HG03060 (cell line): ENCODE results near the gene REG4.
"Not testable (repeated sequence)": the region's sequence is repeated elsewhere in the genome, so short reads cannot be mapped to it uniquely, and the experiment has no call there.

Experiments used
- ATAC-seq: cut with Tn5 transposase; IDR thresholded peaks from one replicate; pipeline ENCODE4 v1.9.1; 2021; ENCODE audit warnings: low read depth, moderate number of reproducible peaks; ENCODE audit not compliant: unreplicated experiment

Gene REG4

DNA sequence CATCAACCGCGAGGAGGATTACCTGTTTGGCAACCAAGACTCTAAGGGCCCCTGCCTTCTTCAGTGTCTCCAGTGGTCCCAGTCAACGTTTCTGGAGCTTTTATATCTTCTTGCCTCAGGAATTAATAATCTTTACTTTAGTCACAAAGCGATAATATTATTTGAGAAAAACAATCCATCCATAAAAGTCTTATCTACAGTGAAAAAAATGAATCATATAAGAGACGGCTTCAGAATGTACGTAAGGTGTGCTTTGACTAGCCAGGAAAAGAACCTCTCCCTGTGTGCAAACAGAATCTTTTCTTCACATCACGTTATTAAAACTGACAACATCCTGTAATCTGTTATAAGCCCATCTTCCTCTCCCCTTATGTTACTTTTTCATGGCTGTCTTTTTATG lies at the start of gene REG4:
TSS of gene REG4 (minus strand) at position 74 of the 400 bp plus-strand sequence. CDS start 2,691 bp downstream, outside the sequence.
- ATAC-seq = no peak

DNA sequence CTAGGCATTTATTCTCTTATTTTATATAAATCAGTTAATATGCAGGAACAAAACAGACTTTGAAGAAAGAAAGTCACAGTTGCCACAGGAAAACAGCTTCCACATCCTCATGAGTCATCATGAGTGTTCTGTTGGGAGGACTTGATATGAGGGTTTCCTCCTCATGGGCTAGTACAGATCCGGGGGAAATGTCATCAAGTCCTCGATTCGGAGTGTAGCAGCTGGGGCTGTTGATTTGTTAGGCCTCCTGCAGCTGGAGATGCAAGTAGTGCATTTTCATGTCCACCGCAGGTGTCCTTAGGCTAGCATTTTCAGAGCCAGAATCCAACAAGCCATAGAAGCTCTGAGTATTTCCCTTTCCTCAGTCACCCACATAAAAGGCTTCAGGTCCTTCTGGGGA lies 48.4 kb upstream of the REG4 start:
- no peak for ATAC-seq

DNA sequence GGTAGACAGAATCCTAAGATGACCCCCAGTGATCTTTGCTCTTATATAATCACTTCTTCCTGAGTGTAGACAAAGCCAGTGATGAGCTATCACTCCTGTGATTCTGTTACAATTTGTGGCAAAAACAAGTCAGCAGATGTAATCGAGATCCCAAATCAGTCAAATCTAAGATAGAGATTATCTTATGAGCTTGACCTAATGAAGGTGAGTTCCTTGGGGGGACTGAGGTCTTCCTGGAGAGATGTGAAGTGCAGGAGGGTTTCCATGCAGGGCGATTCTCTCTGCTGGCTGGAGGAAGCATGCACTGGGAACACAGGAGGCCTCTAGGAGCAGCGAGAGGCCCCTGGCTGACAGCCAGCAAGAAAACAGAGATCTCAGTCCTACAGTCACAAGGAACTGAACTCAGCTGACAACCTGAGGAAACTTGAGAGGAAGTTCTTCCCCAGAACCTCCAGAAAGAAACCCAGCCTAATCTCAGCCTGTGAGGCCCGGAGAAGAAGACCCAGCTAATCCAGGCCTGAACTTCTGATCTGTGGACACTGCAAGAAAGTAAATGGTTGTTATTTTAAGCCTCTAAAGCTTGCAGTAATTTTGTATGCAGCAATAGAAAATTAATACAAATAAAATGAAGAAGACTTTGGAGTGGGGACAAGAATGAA lies 47.4 kb upstream of the REG4 start:
- not testable (repeated sequence) for ATAC-seq

DNA sequence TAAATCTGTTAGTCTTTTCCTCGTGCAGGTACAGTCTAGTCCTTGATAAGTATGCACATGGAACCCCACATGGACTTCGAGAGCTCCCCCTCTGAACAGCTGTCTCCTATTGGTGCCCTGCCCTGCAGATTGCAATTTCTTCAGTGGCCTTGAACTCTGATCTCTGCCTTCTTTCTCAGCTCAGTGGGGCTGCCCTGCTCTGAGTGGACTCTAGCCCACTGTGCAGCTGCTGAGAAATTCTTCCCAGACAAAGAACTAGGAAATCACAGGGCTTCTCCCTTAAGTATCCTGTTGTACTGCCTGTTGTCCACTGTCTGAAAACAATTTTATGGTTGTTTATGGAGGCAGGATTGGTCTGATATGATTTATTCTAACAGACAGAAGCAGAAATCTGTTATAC lies 46.9 kb upstream of the REG4 start:
- ATAC-seq = no peak

DNA sequence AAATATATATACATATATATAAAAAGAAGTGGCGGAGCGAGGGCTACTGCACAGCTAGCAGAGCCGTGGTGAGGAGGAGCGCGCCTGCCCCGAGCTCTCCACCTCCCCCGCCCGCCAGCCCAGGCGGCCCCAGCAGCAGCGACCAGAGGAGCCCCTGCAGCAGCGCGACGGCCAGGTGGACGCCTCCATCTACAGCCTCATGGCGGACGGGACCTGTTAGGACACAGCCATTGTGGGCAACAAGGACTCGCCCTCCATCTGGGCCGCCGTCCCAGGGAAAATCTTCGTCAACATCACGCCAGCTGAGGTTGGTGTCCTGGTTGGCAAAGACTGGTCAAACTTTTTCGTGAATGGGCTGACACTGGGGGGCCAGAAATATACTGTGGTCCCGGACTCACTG lies 41.9 kb upstream of the REG4 start:
- ATAC-seq = no peak

DNA sequence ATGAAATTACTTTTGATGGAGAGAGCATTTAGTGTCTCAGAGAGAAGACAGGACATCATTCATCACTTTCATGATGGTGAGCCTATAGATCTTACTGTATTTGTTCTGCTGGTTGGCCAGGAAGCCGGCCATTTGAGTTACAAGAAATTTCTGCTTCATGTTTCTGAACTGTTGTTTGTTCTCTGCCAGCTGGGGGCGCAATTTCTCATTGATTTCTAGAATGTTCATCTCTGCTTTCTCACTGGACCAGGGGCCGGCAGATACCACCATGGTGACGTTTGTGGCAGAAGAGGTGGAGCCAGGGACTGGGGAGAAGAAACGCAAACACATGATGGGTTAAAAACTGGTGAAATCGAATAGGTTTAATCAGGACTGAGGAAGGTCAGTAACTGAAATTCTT lies 32.9 kb upstream of the REG4 start:
- ATAC-seq = not testable (repeated sequence)

DNA sequence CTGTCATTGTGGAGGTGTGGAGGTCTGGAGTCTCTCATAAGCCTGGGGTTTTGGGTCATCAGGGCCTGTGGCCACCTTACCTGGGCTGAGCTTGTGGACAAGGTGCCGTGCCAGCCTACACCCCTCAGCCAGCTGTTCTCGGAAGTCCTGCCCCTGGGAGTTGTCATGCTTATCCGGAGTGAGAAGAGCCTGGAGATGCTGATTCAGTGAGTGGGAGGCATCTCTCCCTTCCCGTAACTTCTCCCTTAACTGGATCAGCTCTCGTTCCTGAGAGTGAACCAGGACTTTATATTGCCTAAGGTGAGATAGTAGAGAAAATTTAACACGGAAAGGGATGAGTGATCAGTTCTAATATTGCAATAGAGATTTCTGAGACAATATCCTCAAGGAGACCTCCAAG lies 30.0 kb upstream of the REG4 start:
- no peak for ATAC-seq

DNA sequence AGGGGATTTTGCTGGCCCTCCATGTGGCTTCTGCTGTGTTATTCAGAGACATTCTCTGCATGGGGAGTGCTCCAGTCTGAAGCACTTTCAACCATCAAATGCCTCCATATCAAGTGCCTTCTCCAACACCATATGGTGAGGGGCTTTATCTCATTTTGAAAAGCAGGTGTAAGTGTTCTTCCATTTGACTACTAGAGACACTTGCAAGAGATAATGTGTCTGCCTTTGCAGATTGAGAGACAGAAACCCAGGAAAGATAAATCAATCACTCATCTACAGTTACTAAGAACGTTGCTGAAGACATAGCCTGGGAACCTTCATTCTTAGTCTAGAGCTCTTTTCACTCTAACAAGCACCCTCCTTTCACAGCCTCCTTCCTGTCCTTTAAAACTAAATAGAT lies 29.5 kb upstream of the REG4 start:
- ATAC-seq = no peak

DNA sequence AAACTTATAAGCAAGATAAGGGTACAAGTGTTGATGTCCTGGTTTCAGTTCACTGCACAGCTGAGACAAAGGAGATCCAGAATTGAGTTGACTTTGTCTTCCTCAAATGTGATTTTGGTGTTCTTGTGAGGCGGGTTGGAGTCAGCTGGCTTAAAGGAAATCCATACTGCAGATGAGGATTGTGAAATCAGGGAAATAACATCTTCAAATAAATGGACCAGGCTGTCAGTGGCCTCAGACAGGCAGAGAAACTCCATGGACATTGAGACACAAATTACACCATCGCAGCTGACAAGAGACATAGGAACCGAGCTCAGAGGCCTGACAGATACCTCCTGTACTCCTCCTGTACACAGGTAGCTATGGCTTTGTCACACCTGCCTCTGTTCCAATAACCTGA lies 27.0 kb upstream of the REG4 start:
- ATAC-seq = no peak

DNA sequence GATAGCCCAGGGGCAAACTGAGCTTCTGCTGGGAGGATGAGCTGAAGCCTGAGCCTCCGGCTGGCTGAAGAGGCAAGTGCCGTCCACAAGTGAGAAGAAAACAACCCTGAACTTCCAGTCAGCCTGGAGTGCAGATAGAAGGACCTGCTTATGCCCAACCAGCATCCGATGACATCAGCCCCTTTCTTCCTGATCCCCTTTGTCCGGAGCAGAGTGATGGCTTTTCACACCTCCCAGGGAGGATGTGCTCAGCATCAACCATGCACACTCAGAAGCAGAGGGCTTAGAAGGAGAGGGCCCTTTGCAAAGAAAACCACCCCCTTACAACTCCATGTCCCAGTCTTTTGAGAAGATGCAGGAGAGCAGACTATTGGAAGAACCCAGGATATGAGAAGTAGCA lies 23.7 kb upstream of the REG4 start:
- no peak for ATAC-seq

DNA sequence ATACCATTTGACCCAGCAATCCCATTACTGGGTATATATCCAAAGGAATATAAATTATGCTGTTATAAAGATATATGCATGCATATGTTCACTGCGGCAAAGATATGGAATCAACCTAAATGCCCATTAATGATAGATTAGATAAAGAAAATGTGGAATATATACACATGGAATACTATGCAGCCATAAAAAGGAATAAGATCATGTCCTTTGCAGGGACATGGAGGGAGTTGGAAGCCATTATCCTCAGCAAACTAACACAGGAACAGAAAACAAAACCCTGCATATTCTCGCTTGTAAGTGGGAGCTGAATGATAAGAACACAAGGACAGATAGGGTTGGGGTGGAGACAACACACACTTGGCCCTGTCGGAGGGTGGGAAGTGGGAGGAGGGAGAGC lies 19.8 kb upstream of the REG4 start:
- ATAC-seq = no peak

DNA sequence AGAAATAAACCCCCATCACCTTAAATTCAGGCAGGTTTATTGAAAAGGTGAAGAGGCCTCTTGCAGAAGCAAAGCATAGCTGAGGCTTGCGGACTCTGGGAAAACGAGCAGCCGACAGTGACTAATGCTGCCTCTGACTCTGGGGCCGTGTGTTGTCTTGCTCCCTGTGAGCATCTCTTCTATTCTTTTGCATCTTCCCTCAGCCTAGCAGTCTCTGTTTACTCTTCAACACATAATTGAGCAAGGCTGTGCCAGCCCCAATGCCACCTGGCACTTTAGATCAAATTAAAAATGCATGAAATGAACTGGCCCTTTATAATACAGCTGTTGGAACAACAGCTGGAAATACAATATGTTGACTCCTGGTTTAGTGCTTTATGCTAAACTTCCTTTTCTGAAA lies 18.4 kb upstream of the REG4 start:
- ATAC-seq = no peak

DNA sequence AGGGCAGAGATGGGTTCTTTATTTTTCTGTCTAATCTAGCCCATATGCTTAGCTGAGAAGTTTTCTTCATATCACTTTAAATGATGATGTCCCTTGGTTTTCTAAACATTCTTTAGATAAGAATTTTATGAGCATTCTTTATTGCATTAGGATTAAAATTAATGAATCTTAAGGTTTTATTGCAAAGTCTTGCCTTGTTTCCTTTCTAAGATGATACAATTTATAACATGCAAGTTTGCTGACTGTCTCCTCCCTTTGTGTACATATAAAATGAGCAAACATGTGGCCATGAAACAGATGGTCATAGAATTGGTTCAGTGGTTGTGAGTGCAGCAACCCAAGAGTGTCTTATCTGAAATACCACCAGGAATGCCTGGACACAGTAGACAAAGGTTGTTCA lies 17.7 kb upstream of the REG4 start:
- ATAC-seq = not testable (repeated sequence)

DNA sequence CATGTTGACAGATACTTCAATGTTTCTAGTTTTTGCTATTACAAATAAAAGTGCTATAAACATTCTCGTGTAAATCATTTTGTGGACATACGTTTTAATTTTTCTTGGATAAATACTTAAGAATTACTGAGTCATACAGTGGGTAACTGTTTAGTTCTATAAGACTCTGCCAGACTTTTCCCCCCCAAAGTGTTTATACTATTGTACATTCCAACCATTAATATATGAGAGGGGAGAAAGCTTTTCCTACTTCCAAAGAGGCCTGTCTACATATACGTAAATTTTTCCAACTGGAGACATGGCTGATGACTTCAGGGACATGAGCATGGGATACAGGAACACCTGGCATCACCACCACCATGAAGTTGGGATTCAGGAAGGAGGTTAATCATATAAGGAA lies 17.0 kb upstream of the REG4 start:
- ATAC-seq = no peak

DNA sequence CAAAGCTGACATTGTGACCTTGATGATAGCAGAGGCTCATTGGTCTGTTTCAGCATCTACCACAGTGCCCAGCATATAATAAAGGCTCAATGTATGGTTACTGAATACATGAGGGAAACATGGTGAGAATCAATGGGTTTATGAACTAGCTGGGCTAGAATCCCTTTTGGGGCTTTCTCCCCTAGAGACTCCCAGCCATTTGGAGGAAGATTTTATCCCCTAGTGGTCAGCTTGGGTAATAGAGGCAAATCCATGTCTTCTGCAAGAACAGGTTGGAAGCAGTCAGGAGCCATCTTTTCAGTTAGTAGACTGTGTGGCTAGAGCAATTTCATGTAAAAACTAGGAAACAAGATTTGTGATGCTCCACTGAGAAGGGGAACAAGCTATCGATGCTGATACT lies 15.8 kb upstream of the REG4 start:
- ATAC-seq = no peak

DNA sequence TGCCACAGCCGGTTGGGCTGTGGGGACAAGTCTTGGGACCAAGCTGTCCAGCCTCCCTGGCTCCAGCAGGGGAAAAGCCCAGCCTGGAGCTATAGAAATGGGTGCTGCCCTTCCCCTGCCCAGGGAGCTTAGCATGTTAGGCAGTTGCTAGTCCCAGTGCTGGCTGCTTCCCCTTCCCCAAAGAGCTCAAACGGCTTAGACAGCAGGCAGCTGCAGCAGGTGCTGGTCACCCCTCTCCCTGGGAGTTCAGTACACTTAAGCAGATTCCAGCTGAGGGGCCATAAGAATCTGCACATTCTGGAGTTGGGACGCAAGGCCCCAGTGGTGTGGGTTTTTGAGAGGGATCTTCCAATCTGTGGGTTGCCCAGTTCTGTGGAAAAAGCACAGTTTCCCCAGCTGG lies 11.1 kb upstream of the REG4 start:
- ATAC-seq = no peak

DNA sequence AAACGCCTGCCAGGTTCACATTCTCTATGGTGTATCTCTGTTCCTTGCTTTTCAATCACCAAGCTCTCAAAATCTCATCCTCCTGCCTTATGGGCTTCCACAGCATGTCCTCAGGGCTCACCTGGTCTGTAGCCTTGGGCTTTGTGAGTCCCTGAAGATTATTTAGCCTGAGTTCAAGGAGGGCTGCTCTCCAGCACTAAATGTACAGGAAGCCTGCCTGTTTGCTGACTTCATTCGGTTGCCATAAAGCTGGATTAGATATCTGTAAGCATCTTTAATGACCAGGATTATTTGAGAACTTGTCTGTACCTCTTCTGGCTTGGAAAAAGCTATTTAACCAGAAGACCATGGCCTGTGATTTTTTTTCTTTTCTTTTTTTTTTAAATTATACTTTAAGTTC lies 6.9 kb upstream of the REG4 start:
- ATAC-seq = no peak

DNA sequence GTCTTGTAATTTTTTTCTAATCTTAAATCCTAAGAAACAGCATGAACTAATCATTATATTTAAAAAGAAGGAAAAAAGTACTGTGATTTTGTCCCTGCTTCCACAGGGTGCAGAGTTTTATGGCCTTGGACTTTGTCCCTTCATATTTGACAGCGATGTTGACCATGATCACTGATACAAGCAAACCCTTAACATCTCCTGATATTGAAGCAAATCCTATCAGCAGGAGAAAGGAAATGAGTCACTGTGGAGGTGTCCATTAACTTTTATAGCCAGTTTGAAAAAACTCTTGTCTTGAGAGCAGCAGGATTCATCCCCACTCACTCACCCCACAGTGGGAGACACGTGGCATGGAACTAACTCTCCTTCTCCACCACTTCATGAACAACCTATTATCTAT lies 5.1 kb upstream of the REG4 start:
- no peak for ATAC-seq

DNA sequence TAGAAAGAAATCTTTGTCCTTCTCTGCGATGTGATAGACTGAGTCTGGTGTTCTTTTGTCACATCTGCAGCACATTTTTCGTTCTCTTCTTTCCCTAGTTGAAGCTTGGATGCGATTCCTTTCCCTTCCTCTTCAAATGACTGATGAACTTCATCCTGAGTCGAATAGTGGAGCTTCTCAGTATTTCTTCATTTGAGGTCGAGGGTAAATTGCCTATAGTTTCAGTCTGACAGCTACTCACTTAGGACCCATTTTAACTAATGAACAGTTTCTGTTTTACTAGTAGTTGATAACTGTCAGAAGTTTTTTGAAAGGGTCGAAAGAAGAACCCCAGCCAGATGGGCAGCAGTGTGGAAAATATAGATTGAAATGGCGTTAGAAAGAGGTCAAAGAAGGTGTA lies 4.7 kb upstream of the REG4 start:
- no peak for ATAC-seq

DNA sequence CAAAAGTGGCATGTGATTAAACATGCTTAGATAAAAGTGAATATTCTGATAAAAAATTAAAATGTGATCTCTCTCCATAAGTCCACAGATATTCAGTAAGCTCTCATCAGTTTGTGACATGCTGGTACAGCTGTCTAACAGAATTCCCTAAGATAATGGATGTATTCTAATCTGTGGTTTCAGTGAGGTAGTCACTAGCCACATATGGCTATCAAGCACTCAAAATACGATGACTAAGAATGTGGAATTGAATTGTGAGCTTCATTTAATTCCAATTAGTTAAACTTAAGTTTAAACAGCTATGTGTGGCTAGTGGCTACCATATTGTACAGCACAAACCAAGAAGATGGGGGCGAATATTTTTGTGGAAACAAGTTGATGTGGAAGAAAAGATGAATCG lies 4.1 kb upstream of the REG4 start:
- no peak for ATAC-seq

DNA sequence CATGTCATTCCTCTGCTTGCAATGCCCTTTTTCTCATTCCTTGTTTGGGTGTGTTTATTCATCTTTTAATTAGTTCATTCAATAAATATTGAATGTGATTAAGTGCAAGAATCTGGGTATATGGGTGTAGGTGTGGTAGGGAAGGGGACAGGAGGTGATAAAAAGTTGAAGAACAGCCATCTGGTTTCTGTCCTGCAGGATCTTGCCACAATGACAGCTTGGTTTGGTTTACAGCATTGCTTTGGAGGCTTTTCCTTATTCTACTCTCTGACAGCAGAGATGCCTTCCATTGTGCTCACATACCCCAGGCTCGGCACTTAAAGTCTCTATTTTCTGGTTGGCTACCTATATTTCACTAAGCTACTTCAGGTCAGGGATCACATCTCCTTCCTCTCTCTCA lies 3.0 kb upstream of the REG4 start:
- ATAC-seq = no peak

DNA sequence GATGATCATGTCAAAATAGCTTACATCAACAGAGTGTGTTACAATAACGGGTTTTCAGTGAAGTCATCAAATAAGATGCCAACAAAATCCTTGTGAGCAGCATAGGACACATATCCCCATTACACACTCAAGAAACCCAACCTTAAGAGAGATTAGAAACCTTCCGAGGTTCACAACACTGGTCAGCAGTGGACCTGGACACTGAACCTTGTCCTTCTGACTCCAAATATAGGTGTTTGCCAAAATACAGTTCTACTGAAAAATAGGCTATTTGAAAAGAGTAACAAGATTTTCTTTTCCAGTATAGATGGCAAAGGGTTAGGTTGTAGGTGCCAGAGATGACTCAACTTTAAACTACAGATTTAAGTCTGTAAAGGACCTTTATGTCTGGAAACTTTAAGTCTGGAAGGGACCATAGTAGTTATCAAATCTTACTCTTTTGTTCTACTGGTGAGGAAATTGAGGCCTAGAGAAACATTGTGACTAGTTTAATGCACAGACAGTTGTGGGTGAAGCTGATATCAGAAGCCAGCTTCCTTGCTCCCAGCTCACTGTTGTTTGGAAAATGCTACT lies 811 bp upstream of the REG4 start:
- ATAC-seq = no peak
